GM23338 (cell line): ENCODE data around the gene EPHB6. TPM values are rescaled to one million over a fixed set of nuclear protein-coding genes. Genes with fewer than 3 reads are reported as not detected.

Source experiments
- ATAC-seq: fragments of 200-7000 bp; cut with Tn5 transposase; 3 replicates; pipeline ENCODE4 v1.9.1; 2020
- DNase-seq: peaks from one replicate; pipeline ENCODE4 v3.0.0-alpha.2; 2015; ENCODE audit warnings: low spot score
- H2AFZ ChIP-seq: fragments of 200-600 bp; sonication (generic); 2 replicates; pipeline ENCODE4 v1.8.0; 2016; ENCODE audit warnings: antibody characterized with exemption, mild to moderate bottlenecking, moderate library complexity
- H3F3A ChIP-seq: fragments of 200-600 bp; sonication (generic); replicated peaks from 2 replicates; pipeline ENCODE4 v1.8.0; 2017; ENCODE audit warnings: antibody characterized with exemption, mixed run types, low read depth
- H3K27ac ChIP-seq: fragments of 200-600 bp; sonication (generic); 2 replicates; pipeline ENCODE4 v1.6.1; 2016; ENCODE audit warnings: low read depth
- H3K27me3 ChIP-seq: fragments of 200-600 bp; sonication (generic); 2 replicates; pipeline ENCODE4 v1.8.0; 2016; ENCODE audit warnings: mild to moderate bottlenecking, mixed run types, moderate library complexity; ENCODE audit not compliant: insufficient read depth
- H3K36me3 ChIP-seq: fragments of 200-600 bp; sonication (generic); 2 replicates; pipeline ENCODE4 v1.8.0; 2016; ENCODE audit warnings: mild to moderate bottlenecking; ENCODE audit not compliant: insufficient read depth
- H3K4me1 ChIP-seq: fragments of 200-600 bp; sonication (generic); 2 replicates; pipeline ENCODE4 v1.8.0; 2016; ENCODE audit warnings: mild to moderate bottlenecking, moderate library complexity; ENCODE audit not compliant: insufficient read depth
- H3K4me2 ChIP-seq: fragments of 200-600 bp; sonication (generic); 2 replicates; pipeline ENCODE4 v1.7.1; 2017; ENCODE audit warnings: mixed run types
- H3K4me3 ChIP-seq: fragments of 200-600 bp; sonication (generic); 2 replicates; pipeline ENCODE4 v1.6.1; 2016; ENCODE audit warnings: mixed run types
- H3K79me2 ChIP-seq: fragments of 200-600 bp; sonication (generic); replicated peaks from 2 replicates; pipeline ENCODE4 v1.8.0; 2017; ENCODE audit warnings: mild to moderate bottlenecking; ENCODE audit not compliant: insufficient read depth
- H3K9me2 ChIP-seq: fragments of 200-600 bp; sonication (generic); 2 replicates; pipeline ENCODE4 v1.8.0; 2017; ENCODE audit not compliant: insufficient read depth
- H4K20me1 ChIP-seq: fragments of 200-600 bp; sonication (generic); replicated peaks from 2 replicates; pipeline ENCODE4 v1.8.0; 2017; ENCODE audit warnings: mild to moderate bottlenecking; ENCODE audit not compliant: insufficient read depth
- H3K27ac Mint-ChIP-seq: 2 replicates; pipeline ENCODE4 v1.8.0; 2020; ENCODE audit warnings: inconsistent platforms, mild to moderate bottlenecking, moderate library complexity, mixed read lengths
- H3K27me3 Mint-ChIP-seq: 3 replicates; pipeline ENCODE4 v1.8.0; 2022; ENCODE audit warnings: low read depth, mild to moderate bottlenecking, moderate library complexity, mixed read lengths, inconsistent platforms; ENCODE audit not compliant: insufficient read depth, poor library complexity
- H3K36me3 Mint-ChIP-seq: 3 replicates; pipeline ENCODE4 v1.8.0; 2021; ENCODE audit warnings: low read depth, mild to moderate bottlenecking, inconsistent platforms, moderate library complexity, mixed read lengths
- H3K4me1 Mint-ChIP-seq: 3 replicates; pipeline ENCODE4 v1.8.0; 2020; ENCODE audit warnings: mild to moderate bottlenecking, inconsistent platforms, mixed read lengths
- H3K4me3 Mint-ChIP-seq: 3 replicates; pipeline ENCODE4 v1.8.0; 2021; ENCODE audit warnings: moderate library complexity, mild to moderate bottlenecking, inconsistent platforms, mixed read lengths
- H3K9me3 Mint-ChIP-seq: 3 replicates; pipeline ENCODE4 v1.8.0; 2020; ENCODE audit warnings: moderate library complexity, mild to moderate bottlenecking, inconsistent platforms, mixed read lengths
- CREB1 ChIP-seq: fragments of 250-450 bp; sonication (Bioruptor Pico); IDR thresholded peaks from 2 replicates; pipeline ENCODE4 v1.5.0; 2020; ENCODE audit warnings: low read depth, mild to moderate bottlenecking, moderate library complexity
- CTCF ChIP-seq, 2 experiments: fragments of 200-600 bp in 1 of 2; sonication (generic) in 1 of 2; conservative IDR thresholded peaks; 2 replicates each; pipeline versions ENCODE4 v1.5.1 to v1.6.1; 2016 to 2017; ENCODE audit warnings: antibody characterized with exemption in 2 of 2, low read depth in 2 of 2, mild to moderate bottlenecking in 2 of 2, moderate library complexity in 1 of 2
- EZH2 ChIP-seq: fragments of 200-600 bp; sonication (generic); IDR thresholded peaks from one replicate; pipeline ENCODE4 v1.8.0; 2017; ENCODE audit warnings: antibody characterized with exemption, mild to moderate bottlenecking, low read depth; ENCODE audit not compliant: unreplicated experiment
- NANOG ChIP-seq: IDR thresholded peaks from 2 replicates; pipeline ENCODE4 v1.6.1; 2016; ENCODE audit warnings: antibody characterized with exemption, borderline replicate concordance
- POLR2AphosphoS5 ChIP-seq: IDR thresholded peaks from 2 replicates; pipeline ENCODE4 v1.6.1; 2016; ENCODE audit warnings: antibody characterized with exemption, low read depth
- REST ChIP-seq: IDR thresholded peaks from one replicate; pipeline ENCODE4 v1.6.1; 2018; ENCODE audit warnings: antibody characterized with exemption; ENCODE audit not compliant: unreplicated experiment
- STAT1 ChIP-seq: IDR thresholded peaks from one replicate; pipeline ENCODE4 v1.6.1; 2016; ENCODE audit warnings: antibody characterized with exemption; ENCODE audit not compliant: unreplicated experiment
- ZNF114 ChIP-seq: fragments of 250-450 bp; sonication (Bioruptor Pico); IDR thresholded peaks from 2 replicates; pipeline ENCODE4 v1.5.0; 2020; ENCODE audit warnings: mild to moderate bottlenecking, moderate library complexity
- ZNF462 ChIP-seq: fragments of 250-450 bp; sonication (Bioruptor Pico); IDR thresholded peaks from 2 replicates; pipeline ENCODE4 v1.5.0; 2020; ENCODE audit warnings: mild to moderate bottlenecking, moderate library complexity
- polyA plus RNA-seq: library from polyadenylated mRNA; unstranded; fragments of >200 nt; fragmentation: Nextera tagmentation; extraction: Ambion mirVana; gene quantifications from 2 replicates; pipeline ENCODE4 v1.2.1, GENCODE V29; 2016
- total RNA-seq: library from RNA; depleted of rRNA; stranded (reverse); fragments of >200 nt; shearing (Covaris generic); gene quantifications from 2 replicates; pipeline ENCODE4 v1.2.3, GENCODE V29; 2014

EPHB6 gene
- total and polyA plus RNA-seq, 2 experiments from 2014 or later, result 20.8 to 27.5 TPM

- H3K27me3 Mint-ChIP-seq, result peaks cover 7% of the 10 kb centered on the region
- DNase-seq (peak; percentile 64), ATAC-seq (peak; percentile 90)
- Histone ChIP-seq H3K9me2 (no peaks in the 10 kb centered on the region), H3K79me2 (no peaks in the 10 kb centered on the region), H3K4me1 (no peaks in the 10 kb centered on the region), H4K20me1 (no peaks in the 10 kb centered on the region), H3F3A (no peaks in the 10 kb centered on the region), H2AFZ (no peak overlapping the region), H3K36me3 (no peaks in the 10 kb centered on the region), H3K4me2 (no peak overlapping the region), H3K27ac (no peak overlapping the region), H3K27me3 (no peaks in the 10 kb centered on the region), H3K4me3 (no peak overlapping the region)
- H3K36me3 Mint-ChIP-seq, result peaks cover 20% of the 10 kb centered on the region; the same call in 2 of the 3 replicates
- no peaks in the 10 kb centered on the region for H3K4me1 Mint-ChIP-seq
- no peak for TF ChIP-seq ZNF114 (CRISPR knock-in tag)
- no peak for TF ChIP-seq POLR2AphosphoS5
- no peak for TF ChIP-seq EZH2
- TF ChIP-seq CTCF (conservative IDR thresholded peaks at IDR 0.05; ENCODE audit: low read depth in 2 of 2), result peak; percentile 83 to 84
- TF ChIP-seq STAT1, result no peak
- TF ChIP-seq NANOG, result no peak
- TF ChIP-seq CREB1, result no peak
- no peak for TF ChIP-seq REST
- TF ChIP-seq ZNF462 (CRISPR knock-in tag), result no peak
- H3K27ac Mint-ChIP-seq, result no peak overlapping the region
- peaks cover 5% of the 10 kb centered on the region; the same call in 1 of the 3 replicates for H3K9me3 Mint-ChIP-seq
- H3K4me3 Mint-ChIP-seq, result no peak overlapping the region
Measured at GRCh38 chr7:142873281-142873784, 18.5 kb downstream of the EPHB6 start.
